Upper lobe of left lung (tissue), 4 donors: Measurements from ENCODE around the gene SDCCAG8.

ENCODE experiments used
- EP300 ChIP-seq, 4 donors: sonication (generic); formaldehyde crosslinking; IDR thresholded peaks; one replicate each; pipeline ENCODE4 v1.5.1; 2017; ENCODE audit warnings: antibody characterized with exemption in 4 of 4, control low read depth in 2 of 4
- POLR2AphosphoS5 ChIP-seq, 2 donors: sonication (generic); formaldehyde crosslinking; IDR thresholded peaks; one replicate each; pipeline ENCODE4 v1.5.1; 2017; ENCODE audit warnings: antibody characterized with exemption in 2 of 2
- TF ChIP-seq, protein P1 (sequence below), 6 experiments: fragments of 450-650 bp in 4 of 6; fragments of 200-600 bp in 2 of 6; sonication (generic) in 2 of 6; IDR thresholded peaks; one replicate each; pipeline ENCODE4 v1.5.1; 2016 to 2019; ENCODE audit warnings: antibody characterized with exemption in 6 of 6

DNA sequence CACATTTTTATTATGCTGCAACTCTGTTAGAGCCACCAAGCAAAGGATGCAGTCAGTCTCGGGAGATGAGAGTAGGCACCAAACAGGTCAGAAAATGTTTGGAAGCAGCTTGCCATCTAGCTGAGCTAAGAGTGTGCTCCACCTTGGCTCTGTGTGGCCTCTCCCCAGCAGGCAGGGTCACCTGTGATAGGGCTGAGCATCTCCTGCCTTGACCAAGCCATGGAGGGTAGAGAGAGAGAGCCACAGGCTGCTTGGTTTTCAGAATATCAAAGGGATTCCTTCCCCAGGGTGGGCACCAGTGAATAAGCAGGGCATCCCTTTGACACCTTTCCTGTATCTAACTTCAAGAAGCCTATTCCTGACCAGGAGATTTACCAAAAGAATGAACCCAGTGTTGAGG, 135.5 kb downstream of the SDCCAG8 start:
- TF ChIP-seq, protein P1, sequence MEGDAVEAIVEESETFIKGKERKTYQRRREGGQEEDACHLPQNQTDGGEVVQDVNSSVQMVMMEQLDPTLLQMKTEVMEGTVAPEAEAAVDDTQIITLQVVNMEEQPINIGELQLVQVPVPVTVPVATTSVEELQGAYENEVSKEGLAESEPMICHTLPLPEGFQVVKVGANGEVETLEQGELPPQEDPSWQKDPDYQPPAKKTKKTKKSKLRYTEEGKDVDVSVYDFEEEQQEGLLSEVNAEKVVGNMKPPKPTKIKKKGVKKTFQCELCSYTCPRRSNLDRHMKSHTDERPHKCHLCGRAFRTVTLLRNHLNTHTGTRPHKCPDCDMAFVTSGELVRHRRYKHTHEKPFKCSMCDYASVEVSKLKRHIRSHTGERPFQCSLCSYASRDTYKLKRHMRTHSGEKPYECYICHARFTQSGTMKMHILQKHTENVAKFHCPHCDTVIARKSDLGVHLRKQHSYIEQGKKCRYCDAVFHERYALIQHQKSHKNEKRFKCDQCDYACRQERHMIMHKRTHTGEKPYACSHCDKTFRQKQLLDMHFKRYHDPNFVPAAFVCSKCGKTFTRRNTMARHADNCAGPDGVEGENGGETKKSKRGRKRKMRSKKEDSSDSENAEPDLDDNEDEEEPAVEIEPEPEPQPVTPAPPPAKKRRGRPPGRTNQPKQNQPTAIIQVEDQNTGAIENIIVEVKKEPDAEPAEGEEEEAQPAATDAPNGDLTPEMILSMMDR (IDR thresholded peaks at IDR 0.05) = no peak
- TF ChIP-seq POLR2AphosphoS5 (IDR thresholded peaks at IDR 0.05) (no peak), EP300 (IDR thresholded peaks at IDR 0.05) (no peak)
